Small intestine (tissue), 7 donors: ENCODE data around the gene PRR33. TPM values are rescaled to one million over a fixed set of nuclear protein-coding genes. Genes with fewer than 3 reads are reported as not detected.
"Not testable (repeated sequence)": the region's sequence is repeated elsewhere in the genome, so short reads cannot be mapped to it uniquely, and the experiment has no call there.

Experiments
- DNase-seq, 2 donors: peaks; one replicate each; pipeline versions ENCODE4 v3.0.0 to v3.0.0-alpha.2; 2013
- FAIRE-seq: peaks from 2 replicates; lab custom pipeline; 2012; peaks lifted over from hg19 to GRCh38; lab: Jason Lieb, UNC
- H3K27ac ChIP-seq, 3 donors: one replicate each; pipeline ENCODE4 v1.5.1; 2013; ENCODE audit warnings: low read length in 2 of 3, mild to moderate bottlenecking in 2 of 3, control low read depth in 1 of 3, inconsistent platforms in 1 of 3, low read depth in 1 of 3, moderate library complexity in 1 of 3
- H3K27me3 ChIP-seq, 3 donors: one replicate each; pipeline ENCODE4 v1.6.1; 2013; ENCODE audit warnings: low read length in 3 of 3, inconsistent platforms in 1 of 3; ENCODE audit not compliant: control insufficient read depth in 3 of 3, insufficient read depth in 3 of 3
- H3K36me3 ChIP-seq, 3 donors: one replicate each; pipeline ENCODE4 v1.6.1; 2013; ENCODE audit warnings: low read length in 3 of 3, inconsistent platforms in 1 of 3, low read depth in 1 of 3, mild to moderate bottlenecking in 1 of 3, moderate library complexity in 1 of 3; ENCODE audit not compliant: control insufficient read depth in 3 of 3, insufficient read depth in 2 of 3
- H3K4me1 ChIP-seq, 3 donors: one replicate each; pipeline ENCODE4 v1.6.1; 2013; ENCODE audit warnings: low read length in 2 of 3, inconsistent platforms in 1 of 3, low read depth in 1 of 3, mild to moderate bottlenecking in 1 of 3, moderate library complexity in 1 of 3; ENCODE audit not compliant: control insufficient read depth in 3 of 3, insufficient read depth in 2 of 3
- H3K4me3 ChIP-seq, 3 donors: one replicate each; pipeline ENCODE4 v1.5.1; 2013; ENCODE audit warnings: low read length in 3 of 3, control low read depth in 1 of 3, inconsistent platforms in 1 of 3, low read depth in 1 of 3, mild to moderate bottlenecking in 1 of 3, moderate library complexity in 1 of 3
- H3K9me3 ChIP-seq, 2 donors: one replicate each; pipeline ENCODE4 v1.6.1; 2013; ENCODE audit warnings: low read depth in 1 of 2, low read length in 1 of 2; ENCODE audit not compliant: control insufficient read depth in 2 of 2, insufficient read depth in 1 of 2
- WGBS, 3 donors: extraction: QIAGEN DNeasy Blood & Tissue Kit; methylation state at CpG; one replicate each; pipeline ENCODE4 v1.1.7; 2013; 5-methylcytosine and 5-hydroxymethylcytosine counted together
- polyA plus RNA-seq, 4 donors: library from polyadenylated mRNA; stranded (reverse) in 3 of 4; unstranded in 1 of 4; fragments of 200-250 nt in 3 of 4; fragments of 120-200 nt in 1 of 4; gene quantifications; one replicate each; pipeline versions ENCODE4 v1.2.1 to v1.2.3, GENCODE V29; 2013
- donor health status: healthy with polysubstance abuse.
- donor health status: control.
- donor health status: control.
- donor health status: Bipolar disorder and iron deficiency.
- donor health status: healthy.

Gene PRR33
- polyA plus RNA-seq, 4 donors: 0.01 to 0.49 TPM; not detected in 2

DNA sequence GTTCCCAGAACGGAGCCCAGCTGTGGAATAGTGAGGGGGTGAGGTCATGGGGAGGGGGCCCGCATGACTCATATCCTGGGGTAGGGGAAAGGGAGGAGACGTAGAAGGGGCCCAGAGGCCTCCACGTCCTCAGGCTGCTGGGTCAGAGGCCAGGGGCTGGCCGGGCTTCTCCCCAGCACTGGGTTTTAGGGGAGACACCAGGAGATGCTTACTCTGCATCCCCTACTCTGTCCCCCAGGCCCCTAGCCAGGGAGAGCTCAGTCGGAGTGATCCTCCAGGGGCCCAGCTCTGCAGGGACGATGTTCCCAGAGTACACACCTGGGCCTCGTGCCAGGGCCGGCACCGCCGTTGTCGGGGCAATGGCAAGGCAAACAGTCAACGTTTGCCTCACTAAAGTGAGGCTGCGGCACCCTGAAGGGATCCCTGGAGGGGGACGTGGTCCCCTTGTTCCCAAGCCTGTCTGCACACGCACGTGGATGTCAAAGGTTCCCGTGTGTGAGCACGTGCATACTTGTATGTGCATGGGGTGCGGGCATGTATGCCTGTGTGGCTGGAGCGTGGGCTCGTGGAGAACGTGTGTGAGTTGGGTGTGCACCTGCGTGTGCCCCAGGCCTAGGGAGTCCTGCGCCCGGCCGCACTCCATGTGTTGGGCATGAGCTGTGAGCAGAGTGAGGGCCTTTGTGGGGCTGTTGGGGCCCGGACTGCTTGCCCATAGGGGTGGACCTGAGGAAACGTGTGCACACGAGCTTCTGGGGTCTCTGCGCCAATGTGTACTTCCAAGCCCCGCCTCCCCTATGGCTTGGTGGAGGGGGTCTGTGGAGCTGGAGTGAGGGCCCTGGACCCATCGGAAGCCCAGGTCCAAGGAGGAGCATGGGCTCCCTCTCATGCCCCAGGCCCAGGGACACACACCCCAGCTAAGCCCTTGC is 14.2 kb downstream of the PRR33 start:
- FAIRE-seq: no peak
- WGBS, 3 donors: 36 to 56% (median 52%) methylated on average over 32 to 33 of the region's 33 CpGs
- Histone ChIP-seq H3K36me3 (no peaks in the 10 kb centered on the region), H3K4me1 (peaks cover 0 to 39% (median 0%) of the 10 kb centered on the region in 3 donors), H3K4me3 (no peak overlapping the region), H3K27me3 (no peaks in the 10 kb centered on the region), H3K9me3 (no peaks in the 10 kb centered on the region), H3K27ac (peak overlapping the region in 2 of 3 donors; percentile 63 to 74)
- peak in 1 of 2 donors; percentile 38 for DNase-seq

DNA sequence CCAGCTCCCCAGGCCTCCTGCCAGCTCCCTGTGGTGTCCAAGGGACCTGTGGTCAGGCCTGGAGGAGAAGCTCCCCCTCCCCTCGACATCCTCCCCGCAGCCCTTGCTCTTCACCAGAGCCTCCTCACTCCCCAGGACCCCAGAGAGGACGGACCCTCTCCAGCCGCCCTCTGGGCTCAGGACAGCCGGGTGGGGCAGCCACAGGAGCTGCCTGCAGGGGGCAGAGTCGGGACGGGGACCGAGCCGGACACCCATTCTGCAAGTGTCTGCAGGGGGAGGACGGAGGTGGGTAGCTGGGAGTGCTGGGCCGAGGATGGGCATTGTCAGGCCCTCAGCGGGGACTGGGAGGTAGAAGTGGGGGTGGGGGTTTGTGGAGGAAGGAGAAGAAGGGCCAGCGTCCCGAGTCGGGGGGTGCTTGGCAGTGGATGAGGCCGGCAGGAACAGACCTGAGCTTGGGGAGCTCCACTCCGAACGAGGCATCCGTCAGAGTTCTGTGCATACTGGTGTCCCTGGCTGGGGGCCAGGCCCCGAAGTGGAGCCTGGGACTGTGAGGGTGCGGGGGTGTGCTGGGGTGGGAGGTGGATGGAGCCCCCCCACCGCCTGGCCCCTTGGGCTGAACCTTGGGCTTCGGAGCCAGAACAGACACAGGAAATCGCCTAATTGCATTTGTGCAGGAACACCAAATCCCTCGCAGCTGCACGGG is 15.2 kb downstream of the PRR33 start:
- DNase-seq: peak; percentile 20 to 44
- WGBS, 3 donors: 37 to 45% (median 38%) methylated on average over 19 to 26 of the region's 26 CpGs

DNA sequence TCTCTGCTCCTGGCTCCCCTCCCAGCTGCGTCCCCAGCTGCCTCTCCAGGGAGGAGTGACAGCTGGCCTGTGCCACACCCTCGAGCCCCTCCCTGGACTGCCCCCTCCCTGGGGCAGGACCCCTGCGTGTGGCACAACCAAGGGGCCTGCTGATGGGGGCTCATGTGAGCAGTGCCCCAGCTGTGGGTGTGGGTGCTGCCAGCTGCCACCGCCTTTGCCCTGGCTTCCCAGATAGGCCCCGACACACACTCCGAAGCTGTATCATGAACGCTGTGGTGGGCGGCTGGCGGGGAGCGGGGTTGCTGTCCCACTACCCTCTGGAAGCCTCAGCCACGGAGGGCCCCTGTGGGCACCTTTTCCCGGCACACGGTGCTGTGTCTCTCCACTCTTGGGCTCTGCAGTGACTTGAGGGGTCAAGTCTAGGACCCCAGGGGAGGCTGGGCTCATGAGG is 15.8 kb downstream of the PRR33 start:
- not testable (repeated sequence) for H3K9me3 ChIP-seq, DNase-seq, H3K36me3 ChIP-seq, H3K27me3 ChIP-seq, H3K4me3 ChIP-seq, FAIRE-seq
- H3K27ac ChIP-seq: peak overlapping the region in 2 of 3 donors; percentile 37 to 62
- WGBS, 3 donors: 39 to 69% (median 57%) methylated on average over 11 to 13 of the region's 13 CpGs
- peaks cover 0 to 26% (median 0%) of the 10 kb centered on the region in 3 donors for H3K4me1 ChIP-seq

More for the DNA sequence above, 15.2 kb downstream of the PRR33 start:
- Histone ChIP-seq H3K4me3 (no peak overlapping the region), H3K27me3 (peaks cover 0 to under 1% (median 0%) of the 10 kb centered on the region in 3 donors), H3K36me3 (no peaks in the 10 kb centered on the region), H3K4me1 (peaks cover 0 to 32% (median 0%) of the 10 kb centered on the region in 3 donors), H3K9me3 (no peaks in the 10 kb centered on the region), H3K27ac (peak overlapping the region in 2 of 3 donors; percentile 37 to 62)
- no peak for FAIRE-seq

DNA sequence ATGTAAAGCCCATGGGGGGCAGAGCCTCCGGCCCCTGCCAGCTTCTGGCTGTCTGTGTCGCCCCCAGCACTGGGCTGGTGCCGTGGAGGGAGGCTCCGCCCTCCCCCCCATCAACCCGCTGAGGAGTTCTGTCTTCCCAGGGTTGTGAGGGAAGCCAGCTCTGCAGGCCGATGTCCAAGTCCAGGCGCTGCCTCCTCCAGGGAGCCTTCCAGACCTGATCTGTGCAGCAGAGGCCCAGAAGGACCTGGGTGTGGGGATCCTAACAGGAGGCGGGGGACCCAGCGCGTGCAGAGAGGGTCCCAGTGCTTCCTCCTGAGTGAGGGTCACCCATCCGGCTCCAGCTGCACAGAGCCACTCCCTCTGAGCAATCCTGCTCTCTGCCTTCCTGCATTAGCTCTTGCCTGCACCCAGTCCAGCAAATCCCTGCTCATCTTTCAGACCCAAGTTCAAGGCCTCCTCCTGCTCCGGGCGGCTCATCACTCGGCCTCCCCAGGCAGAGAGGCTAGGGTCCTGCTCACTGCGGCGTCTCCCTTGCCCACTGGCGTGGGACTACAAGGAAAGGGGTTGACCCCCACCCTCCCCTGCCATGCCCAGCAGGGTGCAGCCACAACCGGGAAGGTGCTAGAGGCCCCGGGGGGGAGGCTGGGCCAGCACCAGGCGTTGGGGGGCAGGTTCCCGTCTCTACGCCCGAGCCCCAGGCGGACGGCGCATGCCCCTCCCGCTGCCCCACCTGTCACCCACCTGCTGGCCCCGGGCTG is 16.4 kb downstream of the PRR33 start:
- DNase-seq (no peak), FAIRE-seq (no peak)
- Histone ChIP-seq H3K27ac (peak overlapping the region in 1 of 3 donors; percentile 3), H3K4me1 (peaks cover 0 to 22% (median 0%) of the 10 kb centered on the region in 3 donors), H3K27me3 (peaks cover 0 to 13% (median 0%) of the 10 kb centered on the region in 3 donors), H3K36me3 (no peaks in the 10 kb centered on the region), H3K4me3 (no peak overlapping the region), H3K9me3 (no peaks in the 10 kb centered on the region)
- 33 to 55% (median 50%) methylated on average over 25 to 28 of the region's 28 CpGs for WGBS, 3 donors

DNA sequence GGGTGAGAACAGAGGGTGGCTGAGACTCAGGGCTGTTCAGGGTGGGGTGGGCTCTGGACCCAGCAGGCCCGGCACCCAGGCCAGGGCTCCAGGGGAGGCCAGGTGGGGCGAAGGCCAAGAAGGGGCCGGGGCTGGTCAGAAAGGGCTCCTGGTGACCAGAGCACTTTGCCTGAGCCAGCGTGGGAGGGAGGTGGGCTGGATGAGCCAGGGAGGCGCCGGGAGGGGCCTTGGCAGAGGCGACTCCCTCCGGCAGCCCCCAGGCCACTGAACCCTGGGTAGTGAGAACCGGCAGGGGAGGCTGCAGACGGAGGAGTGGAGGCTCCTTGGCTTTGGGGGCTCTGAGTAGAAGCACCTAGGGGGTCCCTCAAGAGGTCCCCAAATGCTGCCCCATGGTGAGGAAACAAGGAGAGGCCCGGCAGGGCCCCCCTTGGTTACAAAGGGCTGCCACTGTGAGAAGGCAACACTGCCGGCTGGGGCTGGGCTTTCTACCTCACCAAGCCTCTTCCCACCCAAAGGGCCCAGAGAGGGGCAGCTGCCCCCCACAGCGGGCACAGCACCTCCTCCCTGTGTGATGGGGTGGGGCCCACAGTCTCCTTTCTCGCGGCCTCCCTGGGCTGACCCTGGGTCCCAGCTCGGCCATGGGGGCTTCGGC is 17.1 kb downstream of the PRR33 start:
- peaks cover 0 to 22% (median 0%) of the 10 kb centered on the region in 3 donors for H3K4me1 ChIP-seq
- DNase-seq, H3K36me3 ChIP-seq, FAIRE-seq, H3K4me3 ChIP-seq, H3K9me3 ChIP-seq, H3K27ac ChIP-seq: not testable (repeated sequence)
- peaks cover 0 to 20% (median 0%) of the 10 kb centered on the region in 3 donors for H3K27me3 ChIP-seq
- WGBS, 3 donors: 60 to 75% (median 73%) methylated on average over 14 to 17 of the region's 17 CpGs

DNA sequence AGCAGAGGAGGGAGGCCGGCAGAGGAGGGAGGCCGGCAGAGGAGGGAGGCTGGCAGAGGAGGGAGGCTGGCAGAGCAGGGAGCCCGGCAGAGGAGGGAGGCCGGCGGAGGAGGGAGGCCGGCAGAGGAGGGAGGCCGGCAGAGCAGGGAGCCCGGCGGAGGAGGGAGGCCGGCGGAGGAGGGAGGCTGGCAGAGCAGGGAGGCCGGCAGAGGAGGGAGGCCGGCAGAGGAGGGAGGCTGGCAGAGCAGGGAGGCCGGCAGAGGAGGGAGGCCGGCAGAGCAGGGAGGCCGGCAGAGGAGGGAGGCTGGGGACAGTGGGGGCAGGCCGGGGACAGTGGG is 17.9 kb downstream of the PRR33 start:
- FAIRE-seq, DNase-seq, H3K27ac ChIP-seq, H3K36me3 ChIP-seq, H3K9me3 ChIP-seq, H3K4me3 ChIP-seq: not testable (repeated sequence)
- peaks cover 0 to 28% (median 0%) of the 10 kb centered on the region in 3 donors for H3K27me3 ChIP-seq
- peaks cover 0 to 22% (median 0%) of the 10 kb centered on the region in 3 donors for H3K4me1 ChIP-seq
- WGBS, 3 donors: 87 to 92% (median 88%) methylated on average over 9 to 17 of the region's 17 CpGs

DNA sequence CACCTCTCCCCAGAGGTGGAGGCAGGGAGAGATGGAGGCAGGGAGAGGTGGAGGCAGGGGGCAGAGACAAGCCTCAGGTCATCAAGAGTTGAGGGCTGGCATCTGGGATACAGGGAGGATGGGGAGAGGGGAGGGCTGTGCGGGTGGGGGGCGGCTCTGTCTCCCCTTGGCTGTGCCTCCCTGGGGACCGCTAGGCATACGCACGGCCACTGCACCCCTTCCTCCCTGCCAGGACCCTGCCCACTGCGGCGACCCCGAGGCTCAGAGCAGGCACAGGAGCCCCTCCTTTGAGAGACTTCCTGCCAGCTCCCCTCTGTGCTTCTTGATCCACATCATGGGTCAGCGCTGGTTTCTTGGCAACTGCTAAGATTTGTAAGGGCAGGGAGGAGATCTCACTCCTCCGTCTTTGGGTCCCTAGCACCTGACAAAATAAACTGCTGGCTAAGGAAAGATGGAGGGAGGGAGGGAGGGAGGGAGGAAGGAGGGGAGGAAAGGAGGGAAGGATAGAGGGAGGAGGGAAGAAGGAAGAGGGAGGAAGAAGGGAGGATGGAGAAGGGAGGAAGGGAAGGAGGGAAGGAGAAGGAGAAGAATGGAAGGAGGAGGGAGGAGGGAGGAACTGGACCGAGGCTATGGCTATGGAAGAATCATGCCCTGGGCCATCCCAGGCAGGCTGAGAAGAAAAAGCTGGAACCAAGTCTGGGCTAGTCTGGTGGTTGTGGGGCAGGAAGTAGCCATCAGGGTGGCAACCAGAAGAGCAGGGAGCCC is 18.5 kb downstream of the PRR33 start:
- peaks cover 0 to 33% (median 0%) of the 10 kb centered on the region in 3 donors for H3K27me3 ChIP-seq
- H3K27ac ChIP-seq: peak overlapping the region in 1 of 3 donors; percentile 26
- no peaks in the 10 kb centered on the region for H3K36me3 ChIP-seq
- H3K4me3 ChIP-seq: no peak overlapping the region
- peaks cover 0 to 18% (median 0%) of the 10 kb centered on the region in 3 donors for H3K4me1 ChIP-seq
- no peaks in the 10 kb centered on the region for H3K9me3 ChIP-seq
- FAIRE-seq (no peak), DNase-seq (no peak)
- 39 to 46% (median 41%) methylated on average over 9 to 11 of the region's 11 CpGs for WGBS, 3 donors
